GM12874 (cell line): ENCODE measurements around the gene IGFALS.

Source experiments
- TF ChIP-seq, protein P1 (sequence below): IDR thresholded peaks from 2 replicates; pipeline ENCODE4 v1.5.1; 2011; ENCODE audit warnings: low read depth, mild to moderate bottlenecking, control low read depth, low read length, moderate library complexity; ENCODE audit not compliant: insufficient read depth

Gene IGFALS

DNA sequence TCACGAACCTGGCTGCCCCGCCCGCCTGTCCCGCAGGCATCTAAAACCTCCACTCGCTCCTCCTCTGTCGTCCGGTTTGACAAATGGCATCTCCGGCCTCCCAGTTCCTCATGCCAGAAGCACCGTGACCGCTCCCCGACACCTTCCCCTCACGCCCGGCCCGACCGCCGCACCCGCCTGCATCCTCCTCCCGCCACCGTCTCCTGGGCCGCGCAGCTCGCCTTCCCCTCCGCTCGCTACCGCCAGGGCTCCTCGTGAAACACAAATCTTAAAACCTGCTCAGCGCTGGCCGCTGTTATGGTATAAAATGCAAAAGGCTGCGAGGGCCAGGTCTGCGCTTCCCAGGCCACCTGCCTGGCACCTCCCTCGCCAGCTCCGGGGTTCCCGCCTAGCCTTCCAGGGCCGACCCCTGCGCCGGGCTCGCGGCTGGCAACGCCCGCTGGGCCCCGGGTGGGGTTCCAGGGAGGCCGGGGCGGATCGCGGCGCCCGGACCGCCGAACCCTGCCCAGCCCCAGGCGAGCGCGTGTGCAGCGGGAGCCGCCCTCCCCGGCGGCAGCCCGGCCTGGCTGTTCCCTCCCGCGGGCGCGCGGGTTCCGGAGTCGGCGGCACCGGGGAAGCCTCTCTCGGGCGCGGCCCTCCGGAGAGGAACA lies 11.6 kb downstream of the IGFALS start:
- TF ChIP-seq, protein P1, sequence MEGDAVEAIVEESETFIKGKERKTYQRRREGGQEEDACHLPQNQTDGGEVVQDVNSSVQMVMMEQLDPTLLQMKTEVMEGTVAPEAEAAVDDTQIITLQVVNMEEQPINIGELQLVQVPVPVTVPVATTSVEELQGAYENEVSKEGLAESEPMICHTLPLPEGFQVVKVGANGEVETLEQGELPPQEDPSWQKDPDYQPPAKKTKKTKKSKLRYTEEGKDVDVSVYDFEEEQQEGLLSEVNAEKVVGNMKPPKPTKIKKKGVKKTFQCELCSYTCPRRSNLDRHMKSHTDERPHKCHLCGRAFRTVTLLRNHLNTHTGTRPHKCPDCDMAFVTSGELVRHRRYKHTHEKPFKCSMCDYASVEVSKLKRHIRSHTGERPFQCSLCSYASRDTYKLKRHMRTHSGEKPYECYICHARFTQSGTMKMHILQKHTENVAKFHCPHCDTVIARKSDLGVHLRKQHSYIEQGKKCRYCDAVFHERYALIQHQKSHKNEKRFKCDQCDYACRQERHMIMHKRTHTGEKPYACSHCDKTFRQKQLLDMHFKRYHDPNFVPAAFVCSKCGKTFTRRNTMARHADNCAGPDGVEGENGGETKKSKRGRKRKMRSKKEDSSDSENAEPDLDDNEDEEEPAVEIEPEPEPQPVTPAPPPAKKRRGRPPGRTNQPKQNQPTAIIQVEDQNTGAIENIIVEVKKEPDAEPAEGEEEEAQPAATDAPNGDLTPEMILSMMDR, result no peak

DNA sequence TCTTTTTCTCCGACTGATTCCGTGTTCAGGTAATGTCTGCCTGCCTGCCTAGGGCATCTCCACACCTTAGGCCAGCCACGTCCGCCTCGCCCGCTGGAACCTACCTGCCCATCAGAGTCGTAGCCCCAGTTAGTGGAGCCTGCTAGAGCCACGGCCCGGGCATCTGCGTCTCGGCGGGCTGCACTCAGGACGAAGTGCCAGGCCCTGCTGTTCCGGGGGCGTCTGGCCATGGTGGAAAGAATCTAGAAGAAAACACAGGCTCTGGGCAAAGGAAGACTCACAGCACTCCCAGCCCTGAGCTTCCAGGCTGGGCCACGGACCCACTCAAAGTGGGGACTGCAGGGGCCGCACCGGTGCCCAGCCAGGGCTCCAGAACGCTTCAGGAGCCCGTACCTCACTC lies 12.3 kb downstream of the IGFALS start:
- TF ChIP-seq, protein P1, result no peak

DNA sequence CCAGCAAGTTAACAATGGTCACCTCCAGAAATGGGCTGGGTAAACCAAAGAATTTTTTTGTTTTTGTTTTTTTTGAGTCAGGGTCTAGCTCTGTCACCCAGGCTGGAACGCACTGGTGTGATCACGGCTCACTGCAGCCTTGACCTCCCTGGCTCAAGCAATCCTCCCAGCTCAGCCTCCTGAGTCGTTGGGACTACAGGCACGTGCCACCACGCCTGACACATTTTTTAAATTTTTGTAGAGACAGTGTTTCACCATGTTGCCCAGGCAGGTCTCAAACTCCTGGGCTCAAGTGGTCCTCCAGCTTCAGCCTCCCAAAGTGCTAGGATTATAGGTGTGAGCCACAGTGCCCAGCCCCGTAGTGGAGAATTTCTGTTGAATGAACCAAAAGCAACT lies 12.8 kb downstream of the IGFALS start:
- TF ChIP-seq, protein P1, result no peak

DNA sequence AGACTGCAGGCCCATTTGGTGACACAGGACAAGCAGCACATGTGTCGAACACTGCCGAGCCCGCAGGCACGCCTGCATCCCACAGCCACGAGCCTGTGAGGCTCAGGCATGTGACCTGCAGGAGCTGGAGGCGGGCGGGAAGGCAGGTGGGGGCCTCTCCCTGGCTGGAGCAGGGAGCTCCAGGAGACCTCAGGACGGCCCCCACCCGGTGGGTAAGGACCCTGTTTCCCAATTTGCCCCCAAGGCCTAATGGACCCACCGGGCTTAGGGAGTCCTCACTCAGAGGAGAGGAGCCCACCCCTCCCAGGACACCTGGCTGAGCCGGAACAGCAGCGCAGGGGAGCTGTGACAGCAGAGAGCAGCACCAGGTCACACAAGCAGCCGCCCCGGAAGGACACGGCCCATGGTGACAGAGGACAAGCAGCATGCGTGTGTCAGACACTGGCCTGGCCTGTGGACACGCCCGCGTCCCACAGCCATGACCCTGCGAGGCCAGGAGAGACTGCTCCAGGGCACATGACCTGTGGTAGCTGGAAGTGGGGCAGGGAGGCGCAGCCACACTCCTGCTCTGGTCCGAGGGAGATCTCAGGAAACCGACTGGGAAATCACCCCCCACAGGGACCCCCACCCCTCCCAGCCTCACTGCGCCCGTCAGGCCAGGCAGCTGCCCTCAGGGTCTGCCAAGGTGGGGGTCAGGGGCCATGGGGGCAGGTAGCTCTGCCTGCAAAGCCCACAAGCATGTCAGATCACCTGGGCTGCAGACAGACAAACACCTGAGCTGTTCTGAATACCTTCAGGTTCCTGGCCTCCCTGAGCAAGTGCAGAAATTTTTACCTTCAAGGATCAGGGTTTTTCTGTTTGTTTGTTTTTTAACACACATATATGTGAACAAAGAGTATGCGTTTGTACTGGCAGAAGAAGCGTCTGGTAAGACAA lies 13.5 kb downstream of the IGFALS start:
- TF ChIP-seq, protein P1, result no peak

DNA sequence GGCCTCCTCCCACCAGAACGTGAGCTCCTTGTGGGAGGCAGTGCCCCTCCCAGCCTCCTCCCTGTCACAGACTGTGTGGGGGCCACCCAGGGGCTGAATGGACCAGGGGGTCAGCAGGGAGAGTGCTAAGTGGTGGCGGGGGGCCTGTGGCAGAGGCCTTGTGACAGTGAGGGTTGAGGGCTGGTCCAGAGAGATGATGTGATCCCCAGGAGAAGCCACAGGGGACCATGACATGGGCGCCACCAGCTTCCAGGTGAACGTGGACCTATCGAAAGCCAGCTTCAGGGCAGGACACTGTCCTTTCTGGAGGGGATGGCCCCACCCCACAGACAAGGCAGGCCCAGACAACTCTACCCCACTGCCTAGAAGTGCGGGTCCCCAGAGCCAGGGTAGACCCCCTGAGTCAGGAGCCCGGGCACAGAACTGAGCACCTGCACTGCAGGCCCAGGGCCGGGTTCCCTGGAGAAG lies 14.2 kb downstream of the IGFALS start:
- TF ChIP-seq, protein P1, result no peak

DNA sequence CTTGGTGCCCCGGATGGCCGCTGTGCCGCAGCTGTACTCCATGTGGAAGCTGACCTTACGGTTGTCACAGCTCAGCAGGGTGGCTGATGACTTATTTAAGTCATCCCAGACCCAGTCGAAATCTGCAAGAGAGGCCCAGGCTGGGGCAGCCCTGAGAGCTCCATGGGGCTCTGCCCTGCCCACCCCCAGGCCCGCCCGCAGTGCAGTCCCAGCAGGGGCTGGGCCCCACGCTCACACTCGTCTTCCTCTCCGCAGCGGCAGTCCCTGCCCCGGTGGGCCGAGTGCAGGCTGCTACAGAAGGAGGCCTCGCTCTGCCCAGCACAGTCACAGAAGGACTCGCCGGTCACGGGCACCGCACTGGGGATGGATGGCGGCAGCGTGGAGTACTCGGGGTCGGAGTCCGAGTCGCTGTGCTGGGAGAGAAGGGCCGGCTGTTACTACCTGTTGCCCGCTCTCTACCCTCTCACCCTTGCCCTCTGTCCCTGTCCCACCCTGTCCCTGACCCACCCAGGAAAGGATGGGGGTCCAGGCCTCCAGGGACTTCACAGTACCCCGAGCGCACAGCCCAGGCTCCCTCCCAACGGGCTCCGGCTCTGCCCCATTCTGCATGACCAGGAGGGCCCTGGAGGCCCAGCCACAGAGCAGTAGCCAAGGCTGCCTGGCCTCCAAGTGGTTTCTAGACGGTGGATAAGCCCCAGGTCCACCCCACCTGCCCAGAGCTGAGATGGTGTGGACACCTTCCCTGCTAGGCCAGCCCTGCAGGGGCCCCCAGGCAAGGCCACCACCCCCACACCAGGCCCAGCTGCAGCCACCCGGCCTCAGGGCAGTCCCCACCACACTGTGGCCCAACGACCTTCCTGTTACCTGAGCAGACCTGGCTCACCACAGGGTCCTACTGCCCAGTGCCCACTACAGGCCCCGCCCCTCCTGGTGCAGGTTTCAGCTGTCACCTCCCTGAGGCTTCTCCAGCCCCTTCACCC lies 15.0 kb downstream of the IGFALS start:
- TF ChIP-seq, protein P1, result no peak
